ENCODE data around the gene GRAMD1B.

DNA sequence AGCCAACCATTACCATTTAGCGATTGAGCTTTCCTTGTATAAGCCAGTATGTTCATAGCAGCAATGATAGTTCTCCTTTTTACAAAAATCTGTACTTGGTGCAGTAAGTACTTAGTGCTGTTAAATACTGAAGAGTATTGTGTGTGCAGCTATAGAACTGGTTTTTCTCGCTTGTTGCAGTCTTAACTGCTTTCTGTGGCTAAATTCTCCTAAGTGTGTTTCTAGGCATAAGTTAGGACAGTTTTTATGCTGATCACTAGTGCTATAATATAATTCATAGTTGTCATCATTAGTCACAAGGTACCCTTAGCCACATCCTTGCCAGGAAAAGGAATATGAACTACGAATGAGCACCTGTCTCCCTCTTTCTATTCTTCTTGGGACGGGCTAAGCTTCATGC lies 107.7 kb downstream of the GRAMD1B start:
- TF ChIP-seq POLR2A (IDR thresholded peaks at IDR 0.05; ENCODE audit: low read depth): no peak
- no peak for TF ChIP-seq EP300 (IDR thresholded peaks at IDR 0.05)
- TF ChIP-seq POLR2AphosphoS5 (IDR thresholded peaks at IDR 0.05): no peak
